Right kidney (tissue), 1 donor: ENCODE measurements around the gene VAV1.

ENCODE experiments used
- DNase-seq: peaks from one replicate; pipeline ENCODE4 v3.0.0-alpha.2; 2016

Gene VAV1

GRCh38 chr19:6903446-6903845, 130.9 kb downstream of the VAV1 start:
- no peak for DNase-seq

DNA sequence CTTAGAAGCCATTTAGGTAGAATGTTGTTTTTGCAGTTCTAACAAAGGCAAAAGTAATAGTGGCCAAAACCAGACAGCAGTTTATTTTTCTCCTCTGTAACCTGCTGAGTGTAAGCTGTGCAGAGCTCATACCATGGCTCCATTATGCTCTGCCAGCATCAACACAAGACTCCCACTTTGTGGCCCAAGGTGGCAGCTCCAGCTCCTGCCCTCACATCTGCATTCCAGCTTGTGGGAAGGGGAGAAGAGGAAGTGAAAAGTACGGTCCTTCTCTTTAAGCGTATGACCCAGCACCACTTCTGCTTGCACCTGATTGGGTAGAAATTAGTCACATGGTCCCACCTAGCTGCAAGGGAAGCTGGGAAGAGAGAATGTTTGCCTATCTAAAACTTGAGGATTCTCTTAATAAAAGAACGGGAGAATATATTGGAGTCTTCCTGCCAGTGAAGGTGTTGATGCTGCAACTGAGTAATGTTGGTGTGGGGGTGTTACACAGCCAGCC, 134.1 kb downstream of the VAV1 start:
- DNase-seq: no peak
